ENCODE measurements around the gene ANKRD13B.
A peak's percentile ranks its signal among the peaks of the same experiment; 100 is the strongest.
"Not testable (repeated sequence)": the region's sequence is repeated elsewhere in the genome, so short reads cannot be mapped to it uniquely, and the experiment has no call there.

ANKRD13B gene

GRCh38 chr17:29592850-29593551 is at the start of gene ANKRD13B:
Gene ANKRD13B (plus strand): TSS chr17:29593132. CDS start chr17:29593622, 490 bp downstream.
- DNase-seq = peak; percentile 9

GRCh38 chr17:29544066-29544465 is 48.9 kb upstream of the ANKRD13B start:
- DNase-seq = no peak

GRCh38 chr17:29546085-29546484 is 46.8 kb upstream of the ANKRD13B start:
- DNase-seq = no peak

DNA sequence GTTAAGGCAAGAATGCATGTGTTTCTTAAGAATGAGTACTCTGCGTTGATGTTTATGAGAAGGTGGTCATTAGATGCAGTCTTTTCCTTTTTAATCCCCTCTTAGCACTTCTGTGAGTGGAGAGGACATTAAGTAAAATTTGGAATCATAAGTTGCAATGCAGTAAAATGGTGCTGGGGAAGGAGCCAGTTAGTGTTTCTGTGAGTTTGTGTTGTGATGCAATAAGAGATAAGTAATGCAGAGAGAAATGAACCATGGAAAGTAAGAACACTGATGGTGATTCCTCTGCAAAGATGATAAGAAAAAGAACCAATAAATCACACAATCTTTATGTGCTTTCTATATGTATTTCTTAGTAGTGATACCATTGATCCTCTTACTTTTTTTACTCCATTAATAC is 46.1 kb upstream of the ANKRD13B start:
- DNase-seq = no peak

DNA sequence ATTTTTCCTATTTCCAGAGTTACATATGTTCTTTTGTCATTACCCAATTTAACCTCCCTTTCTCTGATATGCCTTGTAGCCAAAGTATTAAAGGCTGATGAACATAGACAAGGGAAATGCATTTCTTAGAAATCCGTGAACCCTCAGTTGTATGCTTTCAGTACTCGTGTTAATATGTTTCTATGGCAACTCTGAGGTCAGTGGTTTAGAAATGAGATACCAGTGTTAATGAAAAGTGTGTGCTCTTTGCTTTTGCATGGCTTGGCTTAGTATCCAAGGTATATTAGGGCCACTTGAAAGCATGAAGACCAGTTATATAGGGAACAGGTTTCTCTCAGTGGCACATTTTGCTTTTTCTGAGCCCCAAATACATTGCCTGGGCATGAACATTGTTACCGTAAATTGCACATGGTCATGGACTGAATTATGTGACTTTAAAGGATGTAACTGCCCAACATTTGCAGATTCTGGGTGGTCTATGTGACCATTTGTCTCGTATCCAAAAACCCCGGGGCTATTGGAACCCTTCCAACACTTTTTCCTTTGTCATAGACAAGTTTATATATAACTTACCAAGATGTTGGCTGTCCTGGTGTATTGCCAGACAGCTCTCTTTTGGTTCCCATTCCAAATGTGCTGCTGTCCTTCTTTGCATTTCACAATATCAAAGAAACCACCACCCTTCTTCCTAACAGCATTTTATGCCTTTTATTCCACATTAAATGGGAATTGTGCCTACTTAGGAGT is 43.6 kb upstream of the ANKRD13B start:
- DNase-seq = no peak

DNA sequence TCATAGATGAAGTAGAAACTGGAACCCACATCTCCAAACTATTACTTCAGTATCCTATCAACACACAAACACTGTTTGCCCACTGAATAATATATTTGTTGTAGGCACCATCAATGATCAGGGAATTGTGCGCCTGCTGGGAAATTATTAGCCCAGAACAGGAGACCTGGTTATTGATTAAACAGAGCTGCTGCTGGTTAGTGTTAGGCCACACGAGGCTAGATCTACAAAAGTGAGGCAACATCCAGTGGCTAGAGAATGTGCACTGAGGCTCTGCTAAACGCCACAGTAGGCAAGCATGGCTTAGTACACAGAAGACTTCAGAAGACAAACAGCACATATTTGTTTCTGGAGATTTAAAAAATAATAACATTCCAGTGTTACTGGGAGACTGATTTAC is 37.1 kb upstream of the ANKRD13B start:
- no peak for DNase-seq

- DNase-seq = no peak
Observed at GRCh38 chr17:29557085-29557738, 35.7 kb upstream of the ANKRD13B start.

GRCh38 chr17:29557739-29558116 is 35.2 kb upstream of the ANKRD13B start:
- no peak for DNase-seq

DNA sequence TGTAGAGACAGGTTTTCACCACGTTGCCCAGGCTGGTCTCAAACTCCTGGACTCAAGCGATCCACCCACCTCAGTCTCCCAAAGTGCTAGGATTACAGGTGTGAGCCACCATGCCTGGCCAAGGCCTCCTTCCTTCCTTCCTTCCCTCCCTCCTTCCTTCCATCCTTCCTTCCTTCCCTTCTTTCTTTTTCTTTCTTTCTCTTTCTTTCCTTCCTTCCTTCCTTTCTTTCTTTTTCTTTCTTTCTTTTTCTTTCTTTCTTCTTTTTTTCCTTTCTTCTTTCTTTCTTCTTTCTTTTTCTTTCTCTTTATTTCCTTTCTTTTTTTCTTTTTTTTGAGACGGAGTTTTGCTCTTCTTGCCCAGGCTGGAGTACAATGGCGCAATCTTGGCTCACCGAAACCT is 34.8 kb upstream of the ANKRD13B start:
- not testable (repeated sequence) for DNase-seq

- DNase-seq = no peak
Observed at GRCh38 chr17:29559640-29560039, 33.3 kb upstream of the ANKRD13B start.

DNA sequence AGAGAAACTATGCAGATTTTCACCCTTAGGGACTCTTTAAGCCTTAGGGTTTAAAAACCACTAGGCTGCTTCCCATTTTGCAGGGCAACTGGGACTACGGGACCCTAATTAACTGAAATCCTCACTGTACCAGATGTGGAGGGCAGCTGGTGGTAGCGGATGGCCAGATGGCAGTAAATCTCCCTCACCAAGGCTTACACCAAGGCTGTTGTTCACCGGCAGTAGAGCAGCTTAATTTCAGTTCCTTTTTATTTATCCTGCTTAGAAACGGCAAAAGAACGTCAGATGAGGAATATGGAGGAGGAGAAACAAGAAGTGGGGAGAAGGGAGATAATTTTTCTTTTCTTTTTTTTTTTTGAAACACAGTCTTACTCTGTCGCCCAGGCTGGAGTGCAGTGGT is 32.6 kb upstream of the ANKRD13B start:
- DNase-seq = no peak

DNA sequence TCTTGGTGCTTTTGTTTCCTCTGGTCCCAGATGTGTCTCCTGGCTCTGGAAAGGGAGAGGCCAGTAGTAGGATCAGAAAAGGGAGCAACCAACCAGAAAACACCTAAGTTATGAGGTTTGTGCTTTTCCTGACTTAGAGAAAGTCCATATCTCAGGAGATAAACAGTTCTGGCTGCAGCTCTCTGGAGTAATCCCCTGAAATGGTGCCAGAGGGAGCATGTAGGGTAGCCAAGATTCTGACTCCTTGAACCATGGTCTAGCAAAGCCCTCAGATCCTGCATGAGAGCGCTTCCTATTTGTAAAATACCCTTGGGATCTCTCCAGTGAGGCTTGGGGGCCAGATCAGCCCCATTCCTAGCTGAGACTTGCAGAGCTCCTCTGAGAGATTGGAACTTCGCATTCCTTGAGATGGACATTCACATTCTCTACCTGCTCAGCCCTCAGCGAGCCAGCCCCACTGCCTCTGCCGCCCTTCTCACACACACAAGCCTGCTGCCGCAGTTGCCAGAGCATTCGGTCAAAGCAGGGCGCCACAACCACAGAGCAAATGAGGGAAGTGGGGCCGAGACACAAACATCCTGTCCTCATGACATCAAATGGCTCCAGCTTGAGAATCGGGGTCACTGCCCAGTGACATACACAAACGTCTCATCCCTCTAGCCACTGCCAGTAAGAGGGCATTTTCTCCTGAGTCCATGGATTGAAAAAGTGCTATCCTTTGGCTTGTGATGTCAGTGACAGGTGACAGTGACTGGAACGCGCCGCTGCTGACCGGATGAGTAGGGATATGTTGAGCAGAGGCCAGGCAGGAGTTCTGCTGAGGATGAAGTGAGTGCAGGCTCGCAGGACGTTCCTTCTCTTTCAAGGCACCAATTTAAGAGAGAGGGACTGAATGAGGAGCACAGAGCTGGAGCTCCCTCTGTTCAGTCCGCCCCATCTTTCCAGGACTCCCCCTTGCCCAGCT is 31.1 kb upstream of the ANKRD13B start:
- DNase-seq = peak; percentile 35

- no peak for DNase-seq
Observed at GRCh38 chr17:29562615-29563014, 30.3 kb upstream of the ANKRD13B start.

DNA sequence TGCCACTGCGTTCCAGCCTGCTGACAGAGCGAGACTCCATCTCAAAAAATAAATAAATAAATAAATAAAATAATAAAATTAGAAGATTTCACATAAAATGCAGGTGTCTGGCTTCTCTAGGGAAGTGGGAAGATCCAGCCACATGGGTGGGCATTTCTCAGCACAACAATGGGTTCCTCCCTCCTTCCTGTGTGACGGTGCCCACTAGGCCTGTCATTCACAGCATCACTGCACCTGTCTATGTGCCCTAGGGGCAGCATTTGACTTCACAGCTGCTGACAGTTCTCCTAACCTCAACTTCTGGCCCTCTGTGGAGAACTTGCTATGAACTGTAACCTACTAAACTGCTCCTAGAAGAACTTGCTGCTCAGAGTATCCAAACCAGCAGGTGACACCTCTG is 29.1 kb upstream of the ANKRD13B start:
- no peak for DNase-seq

DNA sequence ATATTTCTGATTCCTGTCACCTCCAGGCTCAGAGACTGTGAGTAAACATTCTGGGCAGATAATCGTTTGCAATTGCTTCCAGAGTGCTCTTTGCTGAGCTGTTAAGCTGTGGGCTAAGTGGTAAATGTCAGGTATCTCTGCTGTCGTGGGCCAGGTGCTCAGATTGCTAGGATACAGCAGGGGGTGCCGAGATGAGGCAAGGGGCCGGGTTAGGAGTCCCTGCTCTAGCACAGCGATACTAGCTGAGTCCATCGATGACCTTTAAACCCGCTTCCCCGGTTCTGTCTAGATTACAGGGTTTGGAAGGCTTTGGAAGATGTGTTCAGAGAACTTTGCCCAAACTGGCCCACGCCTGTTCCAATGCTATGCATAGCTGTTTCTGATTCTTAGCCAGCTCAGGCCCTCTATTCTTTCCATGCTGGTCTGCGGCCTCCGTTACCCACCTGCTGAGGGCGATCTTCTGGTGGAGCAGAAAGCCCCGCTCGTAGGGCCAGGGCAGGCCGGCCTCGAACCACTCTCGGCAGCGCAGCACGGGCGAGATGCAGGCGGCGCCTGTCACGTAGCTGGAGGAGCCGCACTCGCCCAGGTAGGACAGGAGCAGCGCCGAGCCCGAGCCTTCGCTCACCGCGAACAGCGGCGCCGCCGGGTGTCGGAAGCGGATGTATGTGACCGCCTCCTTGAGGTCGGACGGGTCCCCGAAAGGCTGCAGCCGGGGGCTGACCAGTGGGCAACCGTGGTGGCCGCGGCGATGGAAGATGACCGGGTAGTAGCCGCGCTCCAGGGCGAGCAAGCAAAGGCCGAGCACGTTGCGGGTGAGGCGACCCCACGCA is 27.1 kb upstream of the ANKRD13B start:
- DNase-seq = no peak

DNA sequence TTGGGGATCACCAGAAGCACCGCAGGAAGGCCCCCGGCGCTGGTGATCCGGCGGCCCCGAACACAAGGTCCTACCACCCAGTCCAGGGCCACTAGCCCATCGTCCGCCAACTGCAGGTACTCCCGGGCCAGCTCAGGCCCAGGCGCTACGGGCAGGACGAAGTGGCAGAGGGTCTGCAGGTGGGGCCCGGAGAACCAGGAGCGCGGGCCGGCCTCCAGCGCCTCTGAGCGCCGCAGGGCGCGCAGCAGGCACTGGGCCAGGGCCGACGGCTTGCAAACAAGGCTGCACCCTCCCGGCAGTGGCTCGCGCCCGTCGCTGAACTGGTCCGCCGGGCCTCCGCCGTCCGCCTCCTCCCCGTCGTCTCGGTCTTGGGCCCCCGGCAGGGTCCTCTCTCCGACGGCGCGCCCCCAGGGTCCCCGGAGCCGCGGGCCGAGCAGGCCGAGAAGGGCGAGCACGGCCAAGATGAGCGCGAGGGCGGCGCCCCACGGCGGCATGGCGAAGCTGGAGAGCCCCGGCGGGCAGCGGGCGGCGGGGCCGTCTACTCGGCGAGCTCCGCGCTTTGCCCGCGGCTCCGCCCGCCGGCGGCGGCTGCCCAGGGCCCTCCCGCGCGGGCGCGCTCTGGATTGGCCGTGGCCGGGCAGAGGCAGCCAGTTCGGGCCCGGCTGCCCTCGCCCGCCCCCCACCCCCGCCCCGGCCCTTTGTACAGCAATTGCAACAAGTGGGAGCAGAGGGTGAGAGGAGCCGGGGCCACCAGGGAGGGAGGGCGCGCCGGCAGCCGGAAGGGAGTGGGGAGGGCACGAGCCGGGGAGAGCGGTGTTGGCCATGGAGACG is 26.2 kb upstream of the ANKRD13B start, which contains the start of gene ABHD15:
Gene ABHD15, minus strand, starts transcription at position 565 of the 831 bp plus-strand sequence. Its CDS starts 71 bp downstream, at position 494.
- DNase-seq = peak; percentile 27

DNA sequence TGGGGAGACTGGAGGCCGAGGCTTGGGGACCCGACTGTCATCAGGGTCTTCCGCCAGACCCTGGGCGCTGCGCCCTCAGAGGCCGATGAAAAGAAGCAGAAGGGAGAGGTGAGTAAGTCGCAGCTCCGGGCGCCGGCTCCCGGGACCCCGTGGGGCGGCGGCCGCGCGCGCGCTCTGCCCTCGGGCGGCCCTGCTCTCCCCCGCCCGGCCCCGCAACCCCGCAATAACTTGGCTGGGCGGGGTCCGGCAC is 25.7 kb upstream of the ANKRD13B start:
- DNase-seq = no peak

DNA sequence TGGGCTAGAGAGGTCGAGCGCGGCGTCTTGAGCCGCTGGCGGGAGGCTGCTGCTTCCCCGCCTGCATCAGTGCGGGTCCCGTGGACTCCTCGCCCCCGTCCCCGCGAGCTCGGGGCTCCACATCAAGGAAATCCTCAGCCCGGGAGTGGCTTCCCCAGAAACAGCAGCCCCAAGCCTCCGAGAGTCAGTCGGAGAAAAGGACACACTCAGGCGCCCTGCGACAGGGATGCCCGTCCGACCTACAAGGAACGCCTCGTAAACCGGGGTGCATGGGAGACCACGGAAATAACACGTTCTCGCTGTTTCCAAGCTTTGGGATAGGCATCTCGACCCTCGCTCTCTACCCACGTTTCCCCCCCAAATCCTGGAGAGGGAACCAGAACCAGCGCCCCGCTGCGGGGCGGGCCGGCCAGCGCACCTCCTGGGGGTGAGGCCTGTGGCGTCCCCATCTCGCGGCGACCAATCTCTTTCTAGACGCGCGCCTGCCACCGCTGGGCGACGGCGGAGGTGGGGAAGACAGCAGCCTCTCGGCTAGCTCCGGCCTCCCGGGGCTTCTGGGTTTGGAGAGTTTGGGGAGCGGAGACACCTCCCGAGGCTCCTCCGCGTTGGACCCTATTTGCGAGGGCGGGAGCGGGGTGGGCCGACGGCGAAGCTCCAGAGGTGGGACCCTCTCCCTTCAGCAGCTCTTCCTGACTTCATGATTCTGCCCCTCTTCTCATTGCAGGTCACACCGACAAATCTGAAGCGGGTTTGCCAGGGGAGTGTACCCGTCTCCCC is 25.2 kb upstream of the ANKRD13B start:
- DNase-seq = no peak

DNA sequence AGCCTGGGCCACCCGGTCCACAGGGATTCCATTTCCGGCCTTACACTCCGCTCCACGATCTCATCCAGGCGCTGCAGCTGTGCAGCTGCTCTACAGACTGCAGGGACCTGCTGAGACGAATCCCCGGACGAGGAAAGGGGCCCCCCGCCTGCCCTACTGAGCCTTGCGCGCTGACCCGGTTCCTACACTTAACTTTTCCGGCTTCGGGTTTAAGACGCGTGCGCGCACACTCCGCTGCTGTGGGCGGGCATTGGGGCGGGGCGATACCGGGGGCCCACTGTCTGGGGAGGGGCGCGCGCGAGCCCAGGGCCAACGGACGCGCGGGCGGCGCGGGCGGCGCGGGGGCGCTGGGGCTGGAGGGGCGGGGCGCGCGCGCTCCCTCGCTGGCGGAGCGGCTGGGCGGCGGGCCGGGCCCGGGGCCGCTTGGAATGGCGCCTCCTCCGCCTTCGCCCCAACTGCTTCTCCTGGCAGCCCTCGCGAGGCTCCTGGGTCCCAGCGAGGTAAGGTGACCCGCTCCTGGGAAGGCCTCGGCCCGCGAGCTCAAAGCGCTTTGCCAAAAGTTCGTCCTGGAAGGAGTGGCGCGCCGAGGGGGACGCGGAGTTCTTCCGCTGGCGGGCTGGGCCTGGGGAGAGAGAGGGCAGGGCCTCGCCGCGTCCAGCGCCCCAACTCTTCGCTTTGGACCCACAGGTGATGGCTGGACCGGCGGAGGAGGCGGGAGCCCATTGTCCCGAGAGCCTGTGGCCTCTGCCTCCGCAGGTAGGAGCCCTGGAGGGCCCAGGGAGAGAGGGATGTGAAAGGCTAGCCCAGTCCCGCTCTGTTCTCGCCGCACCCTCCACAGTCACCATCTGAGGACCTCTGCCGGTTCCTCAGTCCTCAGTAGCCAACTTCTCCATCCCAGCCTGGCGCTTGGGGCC is 24.3 kb upstream of the ANKRD13B start, which contains the start of gene TP53I13:
Gene TP53I13, plus strand, starts transcription at position 371 of the 914 bp plus-strand sequence. Its CDS starts 58 bp downstream, at position 429.
- DNase-seq = peak; percentile 83

Measured in GDM1 (cell line).